Smooth muscle cell of the brain vasculature (primary cell): Measurements from ENCODE around the gene CADM1.

Source experiments
- DNase-seq: peaks from one replicate; pipeline ENCODE4 v3.0.0-alpha.2; 2012; ENCODE audit warnings: low read depth, low spot score

Gene CADM1

GRCh38 chr11:115504276-115505158, at the start of gene CADM1:
CADM1 (minus strand) TSS chr11:115504415.
- DNase-seq = no peak

- no peak for DNase-seq
These were observed 48.7 kb upstream of the CADM1 start for GRCh38 chr11:115552773-115553438.

- no peak for DNase-seq
These were observed 48.0 kb upstream of the CADM1 start for GRCh38 chr11:115552151-115552772.

GRCh38 chr11:115550291-115551059, 46.3 kb upstream of the CADM1 start:
- DNase-seq = no peak

GRCh38 chr11:115548878-115549528, 44.8 kb upstream of the CADM1 start:
- DNase-seq = no peak

- no peak for DNase-seq
These were observed 41.5 kb upstream of the CADM1 start for GRCh38 chr11:115545581-115546210.

- no peak for DNase-seq
These were observed 40.3 kb upstream of the CADM1 start for GRCh38 chr11:115544422-115544948.

GRCh38 chr11:115541518-115541917, 37.3 kb upstream of the CADM1 start:
- no peak for DNase-seq

- no peak for DNase-seq
These were observed 35.6 kb upstream of the CADM1 start for GRCh38 chr11:115539844-115540243.

GRCh38 chr11:115535781-115536180, 31.6 kb upstream of the CADM1 start:
- no peak for DNase-seq

- no peak for DNase-seq
These were observed 26.5 kb upstream of the CADM1 start for GRCh38 chr11:115530752-115531151.

GRCh38 chr11:115528225-115528624, 24.0 kb upstream of the CADM1 start:
- DNase-seq = no peak

GRCh38 chr11:115527534-115528125, 23.4 kb upstream of the CADM1 start:
- DNase-seq = no peak

GRCh38 chr11:115525531-115526006, 21.4 kb upstream of the CADM1 start:
- DNase-seq = no peak

GRCh38 chr11:115524572-115524971, 20.4 kb upstream of the CADM1 start:
- DNase-seq = no peak

- no peak for DNase-seq
These were observed 19.6 kb upstream of the CADM1 start for GRCh38 chr11:115523727-115524399.

GRCh38 chr11:115522302-115522701, 18.1 kb upstream of the CADM1 start:
- DNase-seq = no peak

GRCh38 chr11:115521825-115522224, 17.6 kb upstream of the CADM1 start:
- DNase-seq = no peak

GRCh38 chr11:115518983-115519628, 14.9 kb upstream of the CADM1 start:
- DNase-seq = no peak
